Activated CD4-positive, alpha-beta T cell treated with anti-CD3 and anti-CD28 coated beads for 4 hours (primary cell): ENCODE measurements around the gene STXBP6.

Source experiments
- DNase-seq, 2 donors: peaks; one replicate each; pipeline ENCODE4 v3.0.0-alpha.2; 2020

The STXBP6 gene

DNA sequence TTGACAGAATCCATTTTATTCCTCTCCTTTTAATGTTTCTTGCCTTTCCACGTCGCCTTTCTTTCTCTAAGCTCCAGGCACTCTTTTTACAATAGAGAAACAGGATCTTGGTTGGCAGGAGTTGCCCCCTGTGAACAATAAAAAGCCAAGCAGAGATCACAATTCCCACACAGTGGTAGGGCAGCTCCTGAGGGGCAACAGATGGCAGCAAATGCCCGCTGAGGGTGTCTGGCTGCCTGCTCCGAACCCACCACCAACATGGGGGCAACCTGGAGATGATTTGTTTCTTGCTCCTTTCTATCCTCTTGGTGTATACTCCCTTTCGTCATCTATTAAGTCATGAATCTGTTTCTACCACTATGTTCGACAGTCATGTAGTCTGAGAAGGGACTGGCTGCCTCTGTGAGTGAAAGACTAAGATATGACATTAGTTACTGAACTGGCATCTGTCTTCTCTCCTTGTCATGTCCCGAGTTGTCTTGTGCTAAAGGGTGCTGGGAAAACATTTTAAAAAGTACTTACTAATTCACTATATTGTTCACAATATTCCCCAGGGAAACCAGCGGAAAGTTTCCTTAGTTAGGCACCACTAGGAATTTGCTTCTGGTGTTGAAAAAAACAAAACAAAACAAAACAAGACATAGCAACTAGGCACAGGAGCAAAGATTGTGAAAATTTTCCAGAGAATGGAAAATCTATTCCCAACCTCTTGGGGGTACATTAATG, 170.1 kb downstream of the STXBP6 start:
- no peak for DNase-seq

DNA sequence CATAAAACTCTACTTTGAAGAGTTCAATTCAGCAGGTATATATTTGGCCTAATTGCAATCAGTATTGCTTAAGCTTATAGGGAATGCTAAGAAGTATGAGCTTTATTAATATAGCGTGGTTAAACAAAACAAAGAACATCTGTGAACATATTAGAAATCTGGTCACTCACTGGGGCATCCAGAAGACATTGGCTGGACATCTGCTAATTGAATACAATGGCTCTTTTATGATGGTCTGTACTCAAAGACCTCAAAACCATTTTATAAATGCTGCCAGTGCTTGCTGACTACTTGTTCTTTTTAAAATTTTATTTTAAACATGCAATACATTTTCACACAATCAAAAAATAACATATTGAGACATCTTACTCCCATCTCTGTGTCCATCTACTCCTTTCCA, 173.0 kb downstream of the STXBP6 start:
- DNase-seq: no peak

DNA sequence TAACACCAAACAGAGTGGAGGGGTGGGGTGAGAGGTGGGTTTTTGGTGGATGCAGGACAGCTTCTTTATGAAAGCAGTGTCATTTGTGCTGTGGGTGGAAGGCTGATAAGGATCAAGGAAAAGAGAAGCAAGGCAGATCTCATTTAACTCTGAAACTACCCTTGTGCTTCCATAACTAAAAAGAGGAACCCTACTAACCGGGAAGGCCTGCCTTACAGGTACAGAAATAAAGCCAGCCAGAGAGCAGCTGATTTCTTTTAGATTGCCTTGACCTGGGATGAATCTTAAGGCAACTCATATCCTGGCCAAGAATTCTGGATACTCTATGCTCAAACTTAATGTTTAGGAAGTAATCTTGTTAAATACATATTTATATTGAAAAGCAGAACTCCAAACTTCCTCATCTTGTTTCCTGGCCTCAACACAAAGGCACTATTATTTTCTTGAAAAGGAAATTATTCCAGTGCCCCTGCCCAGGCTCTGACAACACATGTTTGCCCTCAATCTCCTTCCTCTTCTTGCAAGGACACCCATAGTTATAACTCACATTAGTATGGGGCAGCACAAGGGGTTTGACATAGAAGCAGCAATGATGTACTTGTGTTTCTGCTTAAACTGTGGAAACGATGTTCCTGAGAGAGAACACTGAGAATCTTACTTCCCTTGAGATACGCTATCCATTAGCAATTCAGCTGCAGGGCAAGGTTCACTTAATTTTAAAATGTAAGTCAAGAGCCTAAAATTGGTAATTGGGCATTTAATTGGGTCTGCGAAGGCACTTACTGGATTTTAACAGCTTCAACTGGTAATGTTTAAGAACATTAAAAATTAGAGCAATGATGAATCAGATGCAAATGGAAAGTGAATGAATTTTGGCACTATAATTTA, 173.7 kb downstream of the STXBP6 start:
- DNase-seq: no peak

DNA sequence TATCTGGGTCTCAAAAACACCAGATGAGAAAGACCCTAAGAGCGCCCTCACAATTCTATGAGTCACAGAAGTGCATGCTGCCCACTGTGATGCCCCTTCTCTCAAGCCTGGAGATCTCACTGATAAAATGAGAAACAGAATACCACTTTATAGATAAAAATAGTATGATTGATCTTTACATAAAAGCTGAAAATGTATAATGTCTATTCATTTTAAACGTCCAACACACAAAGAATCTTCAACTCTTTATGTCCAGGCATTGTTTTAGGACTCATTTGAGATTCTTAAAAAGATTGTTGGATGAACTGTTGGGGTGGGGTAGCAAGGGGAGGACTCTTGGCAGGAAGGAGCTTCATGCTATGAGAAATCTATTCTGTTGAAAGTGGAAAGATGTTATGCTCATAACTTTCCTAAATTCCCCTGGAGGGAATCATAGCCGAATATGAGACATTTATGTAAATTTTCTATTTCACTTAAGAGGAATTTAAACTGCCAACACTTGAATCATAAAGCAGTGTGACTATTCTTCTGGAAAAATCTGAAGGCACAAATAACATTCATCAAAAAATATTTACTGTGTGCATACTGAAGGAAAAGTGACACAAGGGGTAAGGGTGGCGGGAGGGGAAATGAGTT, 174.6 kb downstream of the STXBP6 start:
- no peak for DNase-seq

DNA sequence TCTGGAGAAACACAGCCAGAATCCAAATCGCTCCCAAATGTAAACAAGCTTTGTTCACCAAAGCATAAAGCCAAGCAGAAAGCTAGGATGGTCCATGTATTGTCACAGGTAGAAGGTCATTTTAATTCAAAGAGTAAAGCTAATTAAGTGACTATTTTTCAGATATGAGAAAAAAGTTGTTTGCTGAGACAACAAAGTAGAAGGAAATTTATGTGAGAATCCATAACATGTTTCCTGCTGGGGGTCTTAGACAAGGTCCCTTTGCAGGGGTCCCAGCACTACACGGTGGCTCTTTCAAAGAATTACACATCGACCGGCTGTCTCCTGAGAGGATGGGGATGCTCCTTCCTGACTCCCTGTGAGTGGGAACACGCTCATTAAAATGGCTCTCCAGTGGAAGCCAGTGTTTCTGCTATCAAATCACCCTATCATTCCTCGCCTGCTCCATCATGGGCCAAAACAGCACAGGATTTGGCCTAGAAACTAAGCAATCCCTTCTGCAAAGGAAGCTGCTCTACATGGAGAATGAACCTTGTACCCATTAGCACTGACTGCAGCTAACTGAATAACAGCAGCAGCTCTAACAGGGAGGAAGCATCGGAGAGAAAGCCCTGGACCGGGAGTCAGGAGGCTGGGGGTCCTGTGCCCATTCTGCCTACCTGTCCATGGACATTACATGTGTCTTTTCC, 175.3 kb downstream of the STXBP6 start:
- DNase-seq: no peak

DNA sequence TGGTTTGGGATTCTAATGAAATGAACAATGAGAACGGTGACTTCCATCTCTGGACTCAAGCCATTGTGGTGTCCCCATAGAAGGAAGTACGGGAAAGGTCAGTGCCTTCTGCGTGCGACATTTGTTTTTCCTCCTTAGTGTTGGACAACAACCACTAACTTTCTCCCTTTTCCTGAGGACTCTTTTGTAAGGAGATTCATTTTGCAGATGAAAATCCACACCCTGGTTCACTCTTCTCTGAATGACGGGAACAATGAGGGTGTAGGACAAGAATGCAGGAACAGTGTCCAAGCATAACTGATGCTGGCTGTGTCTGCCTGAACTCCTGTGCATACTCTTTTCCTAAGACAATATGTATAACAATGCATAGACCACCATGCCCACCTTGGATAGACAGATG, 176.4 kb downstream of the STXBP6 start:
- DNase-seq: no peak

DNA sequence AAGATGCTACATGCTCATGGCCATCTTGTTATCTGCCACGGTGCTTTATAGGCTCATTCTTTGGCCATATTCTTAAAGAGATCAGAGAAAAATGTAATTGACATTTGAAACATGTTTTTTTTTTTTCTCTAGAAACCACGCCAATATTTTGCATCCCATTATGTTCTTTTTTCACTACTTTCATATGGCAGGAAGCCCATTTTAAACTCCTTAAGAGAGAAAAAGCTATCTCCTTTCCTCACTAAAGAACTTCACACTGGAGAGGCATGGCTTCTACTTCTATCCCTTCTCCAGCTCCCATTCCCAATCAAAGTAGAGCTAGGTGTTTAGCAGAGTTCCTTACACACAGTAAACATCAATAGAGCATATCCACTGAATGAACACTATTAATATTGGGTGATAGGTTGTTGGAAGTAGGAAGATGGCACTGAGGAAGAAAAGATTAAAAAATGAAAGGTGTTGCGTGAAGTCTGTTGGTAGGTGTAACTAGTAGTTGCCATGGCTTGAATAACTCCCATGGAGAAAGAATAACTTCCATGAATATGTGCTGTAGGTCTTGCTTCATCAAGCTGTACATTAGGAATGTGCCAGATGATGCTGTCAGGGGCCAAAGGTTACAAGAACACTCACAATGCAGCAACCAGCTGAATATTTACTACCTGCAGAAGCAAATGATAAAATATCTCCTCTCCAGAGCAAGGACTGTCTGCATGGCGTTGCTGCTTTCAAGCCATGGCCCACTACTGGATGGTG, 178.8 kb downstream of the STXBP6 start:
- DNase-seq: no peak

DNA sequence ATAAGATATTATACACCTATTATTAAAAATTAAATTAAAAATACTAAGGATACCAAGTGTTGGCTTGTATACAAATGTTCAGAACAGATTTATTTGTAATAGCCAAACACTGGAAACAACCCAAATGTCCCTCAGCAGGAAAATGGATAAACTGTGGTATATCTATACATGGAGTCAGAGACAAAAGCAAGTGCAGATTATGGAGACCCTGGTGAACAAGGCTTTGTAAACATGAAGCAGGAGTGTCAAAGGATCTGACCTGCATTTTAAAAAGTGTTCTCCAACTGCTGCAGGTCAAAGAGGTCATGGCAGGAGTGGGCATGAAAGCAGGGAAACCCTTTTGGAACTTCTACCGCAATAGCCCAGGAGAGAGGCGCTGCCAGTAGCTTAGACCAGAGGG, 181.6 kb downstream of the STXBP6 start:
- no peak for DNase-seq

DNA sequence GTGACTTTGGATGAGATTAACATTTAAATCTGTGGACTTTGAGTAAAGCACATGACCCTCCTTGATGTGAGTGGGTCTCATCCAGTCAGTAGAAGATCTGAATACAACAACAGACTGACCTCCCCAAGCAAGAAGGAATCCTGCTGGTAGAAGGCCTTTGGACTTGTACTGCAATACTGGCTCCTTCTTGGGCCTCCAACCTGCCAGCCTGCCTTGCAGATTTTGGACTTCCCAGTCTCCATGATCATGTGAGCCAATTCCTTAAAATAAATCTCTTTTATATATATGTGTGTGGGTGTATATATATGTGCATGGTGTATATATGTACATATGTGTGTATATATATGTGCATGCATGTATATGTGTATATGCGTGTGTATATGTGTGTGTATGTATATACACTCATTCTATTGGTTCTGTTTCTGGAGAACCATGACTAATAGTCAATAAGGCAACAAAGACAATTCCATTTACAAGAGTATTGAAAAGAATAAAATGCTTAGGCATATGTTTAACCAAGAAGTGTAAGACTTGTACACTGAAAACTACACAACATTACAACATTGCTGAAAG, 183.8 kb downstream of the STXBP6 start:
- no peak for DNase-seq

DNA sequence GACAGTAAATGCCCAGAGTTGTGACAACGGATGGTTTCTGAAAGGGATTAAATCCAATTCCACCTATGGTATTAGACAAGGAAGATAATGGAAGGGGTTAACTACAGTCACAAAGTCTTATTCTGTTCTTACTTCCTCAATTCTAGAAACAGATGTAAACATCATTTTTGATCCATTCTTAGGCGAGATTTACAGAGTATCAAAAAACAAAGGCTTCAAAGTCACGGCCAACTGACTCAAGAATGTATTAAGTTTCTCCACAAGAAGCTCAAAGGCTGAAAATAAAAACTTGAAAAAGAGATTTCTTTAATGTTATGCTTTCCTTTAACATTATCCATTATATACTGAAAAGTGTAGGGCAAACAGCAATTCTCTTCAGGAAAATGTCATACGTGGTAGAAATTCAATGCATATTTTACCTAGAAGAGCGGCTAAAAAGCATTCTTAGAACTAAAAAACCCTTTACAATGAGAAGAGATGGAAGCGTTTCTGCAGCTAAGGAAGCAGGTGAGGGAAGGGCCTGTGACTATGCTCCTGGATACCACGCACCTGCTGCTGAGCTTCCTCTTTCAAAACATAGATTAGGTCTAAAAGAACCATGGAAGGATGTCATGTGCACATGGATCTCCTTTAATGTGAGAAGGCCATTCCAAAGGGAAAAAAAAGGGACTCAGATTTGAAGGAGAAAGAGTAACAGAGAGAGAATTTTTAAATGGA, 185.8 kb downstream of the STXBP6 start:
- DNase-seq: no peak

DNA sequence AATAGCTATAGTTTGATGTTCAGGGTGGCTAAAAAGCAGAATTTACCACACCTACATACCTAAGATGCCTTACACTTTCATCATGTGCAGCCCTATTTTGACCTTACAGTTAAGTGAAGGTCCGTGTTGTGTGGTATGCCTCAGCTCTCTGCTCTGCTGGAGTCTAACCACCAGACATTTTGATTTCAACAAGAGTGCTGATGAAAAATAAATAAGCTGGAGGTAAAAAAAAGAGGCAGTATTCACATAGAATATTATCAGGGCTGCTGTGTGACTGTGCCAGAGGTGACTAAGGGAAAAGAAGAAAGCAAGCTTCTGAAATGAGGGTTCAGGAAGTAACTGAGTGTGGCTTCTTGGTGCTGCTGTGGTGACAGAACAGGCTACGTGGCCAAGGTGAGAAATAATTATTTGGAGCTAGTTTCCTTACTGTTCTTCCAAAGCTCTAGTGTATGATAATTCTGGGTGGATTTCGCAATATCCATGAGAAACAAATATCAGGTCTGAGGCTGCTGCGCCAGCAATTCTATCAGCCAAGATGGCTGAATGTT, 188.8 kb downstream of the STXBP6 start:
- no peak for DNase-seq

DNA sequence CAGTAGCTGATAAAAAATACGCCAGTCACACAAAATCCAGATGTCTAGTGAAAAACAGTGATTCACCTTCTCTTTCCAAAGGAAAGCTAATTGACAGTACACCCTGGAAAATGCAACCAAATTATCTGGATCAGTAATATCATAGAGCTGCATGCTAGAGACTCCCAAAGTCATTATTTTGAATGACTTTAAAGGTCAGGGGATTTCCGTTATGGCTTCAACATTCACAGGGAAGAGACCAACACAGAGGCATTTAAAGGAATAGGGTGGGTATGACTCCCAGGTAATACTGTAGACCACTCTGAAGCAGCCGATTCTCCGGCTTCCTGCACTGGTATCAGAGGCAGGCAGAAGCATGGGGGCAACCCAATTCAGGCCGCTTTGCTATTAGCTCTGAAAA, 190.4 kb downstream of the STXBP6 start:
- no peak for DNase-seq

DNA sequence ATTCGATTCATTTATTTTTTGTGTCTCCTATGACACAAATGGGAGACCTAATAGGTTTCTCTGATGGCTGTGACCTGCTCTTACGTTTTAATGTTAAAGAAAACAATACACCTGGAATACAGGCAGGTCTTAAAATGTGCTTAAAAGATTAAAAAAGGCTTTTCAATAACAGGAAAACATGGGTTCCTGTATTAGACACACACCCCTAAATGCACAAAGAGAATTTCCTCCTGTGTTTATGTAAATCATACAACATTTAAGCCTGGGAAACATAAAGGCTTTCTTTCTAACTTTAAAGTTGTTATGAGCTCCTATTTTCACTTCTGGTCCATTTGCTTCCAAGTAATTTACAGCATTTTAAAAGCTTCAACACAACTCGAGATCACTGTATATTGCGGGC, 191.3 kb downstream of the STXBP6 start:
- DNase-seq: no peak

DNA sequence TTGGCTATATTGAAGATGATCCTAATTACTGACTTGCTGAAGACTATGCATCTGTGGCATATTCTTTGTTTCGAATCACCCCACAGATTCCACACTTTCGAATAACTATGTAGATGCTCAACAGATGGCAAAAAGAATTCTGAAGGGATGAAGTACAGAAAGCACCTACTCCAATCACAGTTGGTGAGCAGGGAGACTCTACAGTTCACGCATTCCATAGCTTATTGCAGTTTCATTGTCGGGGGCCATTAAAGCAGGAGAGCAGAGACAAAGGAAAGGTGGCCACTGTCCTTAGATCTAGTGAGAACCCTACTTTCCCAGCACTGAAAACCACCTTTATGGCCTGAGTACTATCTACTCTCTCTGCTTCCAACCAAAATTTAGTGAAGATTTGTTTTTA, 191.9 kb downstream of the STXBP6 start:
- no peak for DNase-seq

DNA sequence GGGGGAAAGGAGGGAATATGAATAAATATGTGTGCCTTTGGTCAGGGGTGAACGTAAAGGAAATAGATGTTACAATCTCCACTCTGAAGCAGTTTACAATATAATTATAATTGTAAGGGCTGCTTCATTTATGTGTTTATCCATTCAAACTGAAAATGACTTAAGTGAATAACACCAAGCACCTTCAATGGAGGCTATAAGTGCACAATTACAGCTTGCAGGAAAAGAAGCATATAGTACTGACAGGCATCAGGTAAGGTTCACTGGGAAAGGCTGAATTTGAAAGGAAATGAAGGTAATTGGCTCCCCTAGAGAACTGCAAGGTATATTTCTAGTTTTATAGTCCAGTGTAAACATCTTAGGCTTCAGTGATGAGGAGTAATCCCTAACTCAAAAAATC, 192.7 kb downstream of the STXBP6 start:
- DNase-seq: no peak

DNA sequence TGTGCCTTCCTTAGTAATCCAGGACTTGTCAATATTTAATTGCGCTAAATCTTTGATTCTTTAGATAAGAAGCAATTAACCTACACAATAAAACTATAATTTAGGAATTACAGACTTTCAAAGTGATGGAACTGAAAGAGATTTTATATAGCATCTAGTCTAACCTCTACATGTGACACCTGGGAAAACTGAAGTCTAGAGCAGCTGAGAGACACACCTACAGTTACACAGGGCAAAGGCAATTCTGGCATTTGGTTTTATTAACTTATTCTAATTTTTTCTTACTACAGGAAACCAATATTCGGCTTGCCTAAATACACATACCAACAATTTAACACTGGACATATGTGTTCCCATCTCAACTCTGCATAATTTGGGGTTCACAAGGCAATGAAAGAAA, 196.5 kb downstream of the STXBP6 start:
- DNase-seq: no peak

DNA sequence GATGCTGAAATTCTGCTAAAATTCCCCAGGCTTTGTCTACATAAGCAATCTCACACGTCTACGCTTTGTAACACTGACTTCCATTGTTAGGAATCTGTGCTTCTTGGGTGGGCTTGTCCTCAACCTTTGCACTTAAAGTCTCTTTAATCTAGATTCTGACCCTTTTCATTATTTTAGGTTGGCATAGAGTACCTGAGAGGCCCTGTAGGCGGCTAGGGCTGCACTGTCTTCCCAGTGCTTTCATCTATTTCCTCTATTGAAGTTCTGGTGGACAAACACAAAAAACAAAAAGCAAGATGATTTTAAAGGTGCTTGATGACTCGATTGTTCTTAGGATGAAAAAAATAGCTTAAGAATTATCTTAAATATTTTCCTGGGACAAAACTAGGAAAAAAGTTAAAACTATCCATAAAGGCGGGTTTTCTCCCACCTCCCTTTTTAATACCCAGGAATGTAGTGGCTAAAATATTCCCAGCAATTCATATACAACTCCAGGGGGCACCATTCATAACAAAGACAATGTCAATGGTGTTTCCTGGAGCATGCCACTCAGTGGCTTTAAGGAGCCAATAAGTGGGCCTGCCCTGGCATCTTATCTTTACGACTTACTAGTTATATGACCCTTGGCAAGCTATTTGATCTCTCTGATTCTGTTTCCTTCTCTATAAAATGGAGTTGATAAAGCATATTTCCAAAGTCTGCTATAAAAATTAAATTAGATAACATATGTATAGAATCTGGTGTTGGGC, 197.5 kb downstream of the STXBP6 start:
- DNase-seq: no peak

DNA sequence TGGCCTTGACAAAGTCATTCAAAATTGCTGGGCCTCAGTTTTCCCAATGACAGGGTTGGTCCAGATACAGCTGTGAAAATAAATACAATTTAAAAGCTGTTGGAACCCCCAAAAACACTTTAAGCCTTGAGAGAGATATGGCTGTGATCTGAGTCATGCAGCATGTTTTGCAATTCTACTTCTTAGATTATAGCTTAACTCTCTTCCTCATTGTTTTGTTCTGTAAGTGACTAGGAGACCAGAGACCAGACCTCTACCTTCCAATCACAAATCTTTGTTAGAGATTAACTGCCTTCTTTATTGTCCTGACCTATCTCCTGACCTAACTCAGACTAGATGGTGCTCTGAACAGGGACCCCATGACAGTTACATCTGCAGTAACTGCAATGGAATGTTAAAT, 198.1 kb downstream of the STXBP6 start:
- DNase-seq: no peak

DNA sequence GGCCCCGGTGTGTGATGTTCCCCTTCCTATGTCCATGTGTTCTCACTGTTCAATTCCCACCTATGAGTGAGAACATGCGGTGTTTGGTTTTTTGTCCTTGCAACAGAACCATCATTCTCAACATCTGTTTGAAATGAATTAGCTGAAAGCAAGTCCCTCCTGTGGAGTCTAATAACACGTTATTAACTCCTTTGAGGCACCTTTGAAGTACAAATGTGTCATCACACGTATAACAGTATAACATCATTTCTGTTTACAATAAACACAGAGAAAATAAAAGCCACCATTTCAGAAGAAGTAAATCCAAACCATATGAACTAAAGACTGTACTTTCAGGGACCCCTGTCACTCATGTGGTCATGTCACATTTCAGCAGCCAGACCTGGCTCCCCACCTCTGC, 198.5 kb downstream of the STXBP6 start:
- DNase-seq: no peak

DNA sequence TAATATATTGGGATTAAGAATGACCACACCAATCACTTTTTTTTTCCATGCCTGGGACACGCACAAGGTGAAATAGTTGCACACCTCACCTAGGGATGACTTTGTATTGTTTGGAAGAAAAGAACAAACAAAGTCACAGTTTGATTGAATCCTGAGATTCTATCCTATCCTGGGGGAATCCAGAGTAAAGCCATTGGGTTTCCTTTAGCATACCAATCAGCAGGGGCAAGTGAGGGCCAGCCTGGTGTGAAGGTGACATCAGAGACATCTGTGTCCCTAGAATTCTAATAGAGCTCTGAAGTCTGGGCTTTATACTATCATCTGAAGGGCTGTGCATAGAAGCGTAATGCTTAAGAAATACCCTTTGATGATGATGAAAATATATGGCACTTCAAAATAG, 199.9 kb downstream of the STXBP6 start:
- no peak for DNase-seq
